ENCODE data around the gene NOVA1. TPM values are rescaled to one million over a fixed set of nuclear protein-coding genes. Genes with fewer than 3 reads are reported as not detected.
"Not testable (repeated sequence)": the region's sequence is repeated elsewhere in the genome, so short reads cannot be mapped to it uniquely, and the experiment has no call there.

Gene NOVA1
- total RNA-seq, 1 experiment from 2014 or later, result not detected

- Histone ChIP-seq H3K27ac (ENCODE audit: low read depth, low read length) (no peak overlapping the region), H3K9ac (ENCODE audit: low read length) (no peak overlapping the region), H3K9me3 (ENCODE audit: control insufficient read depth in 1 of 2, insufficient read depth in 1 of 2, low read depth in 1 of 2, low read length in 2 of 2) (peaks cover 0 to 8% of the 10 kb centered on the region in 2 experiments; a peak in 2 of 4 replicates), H3K4me2 (ENCODE audit: low read length) (no peak overlapping the region), H2AFZ (ENCODE audit: low read depth, low read length, poor library complexity, severe bottlenecking) (no peak overlapping the region), H3K36me3 (ENCODE audit: control insufficient read depth in 1 of 2, insufficient read depth in 2 of 2, low read length in 2 of 2) (no peaks in the 10 kb centered on the region), H3K9me2 (ENCODE audit: insufficient read depth) (no peaks in the 10 kb centered on the region), H3K4me1 (ENCODE audit: control insufficient read depth in 1 of 2, insufficient read depth in 2 of 2, low read length in 2 of 2) (no peaks in the 10 kb centered on the region), H3K27me3 (ENCODE audit: insufficient read depth, low read length) (no peaks in the 10 kb centered on the region), H3K4me3 (replicated peaks in 1 of 2; ENCODE audit: low read depth in 1 of 2, low read length in 2 of 2) (no peak overlapping the region), H3K79me2 (ENCODE audit: insufficient read depth, low read length) (no peaks in the 10 kb centered on the region), H4K20me1 (ENCODE audit: insufficient read depth) (no peaks in the 10 kb centered on the region)
- TF ChIP-seq ZFX (IDR thresholded peaks at IDR 0.05), result no peak
- TF ChIP-seq POLR2AphosphoS5 (IDR thresholded peaks at IDR 0.05; ENCODE audit: low read depth, low read length), result no peak
- TF ChIP-seq YY1 (IDR thresholded peaks at IDR 0.05; ENCODE audit: extremely low read depth, insufficient replicate concordance, low read depth, low read length), result no peak
- POLR2A ChIA-PET, result no interaction called here
- RAD21 ChIA-PET (ENCODE audit: low non-redundant PET in 1 of 2, low total read pairs in 2 of 2, uncharacterized antibody in 2 of 2, unreplicated experiment in 2 of 2), result no interaction called here
- intact Hi-C loops (cut with micrococcal nuclease), result no loop called here
- ATAC-seq, result no peak
- DNase-seq (ENCODE audit: low read depth, low spot score), result no peak
- CTCF ChIA-PET, result no interaction called here
- BruUV-seq (replicated peaks), result no TSS peak
These were observed 38.7 kb upstream of the NOVA1 start for GRCh38 chr14:26636561-26636960.

GRCh38 chr14:26634946-26635345 lies 37.1 kb upstream of the NOVA1 start:
- H3K36me3 ChIP-seq (ENCODE audit: control insufficient read depth in 1 of 2, insufficient read depth in 2 of 2, low read length in 2 of 2); ATAC-seq; DNase-seq (ENCODE audit: low read depth, low spot score); CTCF ChIA-PET; H3K9ac ChIP-seq (ENCODE audit: low read length); H3K4me3 ChIP-seq (replicated peaks in 1 of 2; ENCODE audit: low read depth in 1 of 2, low read length in 2 of 2); H3K79me2 ChIP-seq (ENCODE audit: insufficient read depth, low read length); intact Hi-C loops (cut with micrococcal nuclease); BruUV-seq (replicated peaks); H3K4me2 ChIP-seq (ENCODE audit: low read length); H3K4me1 ChIP-seq (ENCODE audit: control insufficient read depth in 1 of 2, insufficient read depth in 2 of 2, low read length in 2 of 2); H3K27me3 ChIP-seq (ENCODE audit: insufficient read depth, low read length); H4K20me1 ChIP-seq (ENCODE audit: insufficient read depth); RAD21 ChIA-PET (ENCODE audit: low non-redundant PET in 1 of 2, low total read pairs in 2 of 2, uncharacterized antibody in 2 of 2, unreplicated experiment in 2 of 2); H3K9me2 ChIP-seq (ENCODE audit: insufficient read depth); POLR2A ChIA-PET; H2AFZ ChIP-seq (ENCODE audit: low read depth, low read length, poor library complexity, severe bottlenecking); H3K27ac ChIP-seq (ENCODE audit: low read depth, low read length); H3K9me3 ChIP-seq (ENCODE audit: control insufficient read depth in 1 of 2, insufficient read depth in 1 of 2, low read depth in 1 of 2, low read length in 2 of 2): not testable (repeated sequence)

- POLR2A ChIA-PET, result no interaction called here
- no peaks in the 10 kb centered on the region for H4K20me1 ChIP-seq (ENCODE audit: insufficient read depth)
- H3K4me1 ChIP-seq (ENCODE audit: control insufficient read depth in 1 of 2, insufficient read depth in 2 of 2, low read length in 2 of 2), result no peaks in the 10 kb centered on the region
- H3K4me2 ChIP-seq (ENCODE audit: low read length), result no peak overlapping the region
- no peaks in the 10 kb centered on the region for H3K36me3 ChIP-seq (ENCODE audit: control insufficient read depth in 1 of 2, insufficient read depth in 2 of 2, low read length in 2 of 2)
- H3K9me2 ChIP-seq (ENCODE audit: insufficient read depth), result no peaks in the 10 kb centered on the region
- H3K4me3 ChIP-seq (replicated peaks in 1 of 2; ENCODE audit: low read depth in 1 of 2, low read length in 2 of 2), result no peak overlapping the region
- intact Hi-C loops (cut with micrococcal nuclease), result no loop called here
- H3K27ac ChIP-seq (ENCODE audit: low read depth, low read length), result no peak overlapping the region
- RAD21 ChIA-PET (ENCODE audit: low non-redundant PET in 1 of 2, low total read pairs in 2 of 2, uncharacterized antibody in 2 of 2, unreplicated experiment in 2 of 2), result no interaction called here
- H3K9ac ChIP-seq (ENCODE audit: low read length), result no peak overlapping the region
- DNase-seq (ENCODE audit: low read depth, low spot score) (no peak), ATAC-seq (no peak)
- H3K9me3 ChIP-seq (ENCODE audit: control insufficient read depth in 1 of 2, insufficient read depth in 1 of 2, low read depth in 1 of 2, low read length in 2 of 2), result peaks cover 0 to 29% of the 10 kb centered on the region in 2 experiments; a peak in 3 of 4 replicates
- H3K79me2 ChIP-seq (ENCODE audit: insufficient read depth, low read length), result no peaks in the 10 kb centered on the region
- no TSS peak for BruUV-seq (replicated peaks)
- H2AFZ ChIP-seq (ENCODE audit: low read depth, low read length, poor library complexity, severe bottlenecking), result no peak overlapping the region
- no peak for TF ChIP-seq ZNF274 (IDR thresholded peaks at IDR 0.05; ENCODE audit: low read depth, low read length)
- no peak for TF ChIP-seq CEBPB (IDR thresholded peaks at IDR 0.05; ENCODE audit: low read depth)
- TF ChIP-seq, protein P1, sequence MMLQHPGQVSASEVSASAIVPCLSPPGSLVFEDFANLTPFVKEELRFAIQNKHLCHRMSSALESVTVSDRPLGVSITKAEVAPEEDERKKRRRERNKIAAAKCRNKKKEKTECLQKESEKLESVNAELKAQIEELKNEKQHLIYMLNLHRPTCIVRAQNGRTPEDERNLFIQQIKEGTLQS (IDR thresholded peaks at IDR 0.05), result no peak
- TF ChIP-seq ELF1 (IDR thresholded peaks at IDR 0.05; ENCODE audit: borderline replicate concordance, low read depth), result no peak
- no peak for TF ChIP-seq SP1 (IDR thresholded peaks at IDR 0.05; ENCODE audit: low read depth)
- no peak for TF ChIP-seq POLR2AphosphoS5 (IDR thresholded peaks at IDR 0.05; ENCODE audit: low read depth, low read length)
- no peak for TF ChIP-seq ZFX (IDR thresholded peaks at IDR 0.05)
- TF ChIP-seq EZH2 (IDR thresholded peaks at IDR 0.05), result no peak
- no peak for TF ChIP-seq SRF (IDR thresholded peaks at IDR 0.05; ENCODE audit: low read depth)
- TF ChIP-seq, protein P2, sequence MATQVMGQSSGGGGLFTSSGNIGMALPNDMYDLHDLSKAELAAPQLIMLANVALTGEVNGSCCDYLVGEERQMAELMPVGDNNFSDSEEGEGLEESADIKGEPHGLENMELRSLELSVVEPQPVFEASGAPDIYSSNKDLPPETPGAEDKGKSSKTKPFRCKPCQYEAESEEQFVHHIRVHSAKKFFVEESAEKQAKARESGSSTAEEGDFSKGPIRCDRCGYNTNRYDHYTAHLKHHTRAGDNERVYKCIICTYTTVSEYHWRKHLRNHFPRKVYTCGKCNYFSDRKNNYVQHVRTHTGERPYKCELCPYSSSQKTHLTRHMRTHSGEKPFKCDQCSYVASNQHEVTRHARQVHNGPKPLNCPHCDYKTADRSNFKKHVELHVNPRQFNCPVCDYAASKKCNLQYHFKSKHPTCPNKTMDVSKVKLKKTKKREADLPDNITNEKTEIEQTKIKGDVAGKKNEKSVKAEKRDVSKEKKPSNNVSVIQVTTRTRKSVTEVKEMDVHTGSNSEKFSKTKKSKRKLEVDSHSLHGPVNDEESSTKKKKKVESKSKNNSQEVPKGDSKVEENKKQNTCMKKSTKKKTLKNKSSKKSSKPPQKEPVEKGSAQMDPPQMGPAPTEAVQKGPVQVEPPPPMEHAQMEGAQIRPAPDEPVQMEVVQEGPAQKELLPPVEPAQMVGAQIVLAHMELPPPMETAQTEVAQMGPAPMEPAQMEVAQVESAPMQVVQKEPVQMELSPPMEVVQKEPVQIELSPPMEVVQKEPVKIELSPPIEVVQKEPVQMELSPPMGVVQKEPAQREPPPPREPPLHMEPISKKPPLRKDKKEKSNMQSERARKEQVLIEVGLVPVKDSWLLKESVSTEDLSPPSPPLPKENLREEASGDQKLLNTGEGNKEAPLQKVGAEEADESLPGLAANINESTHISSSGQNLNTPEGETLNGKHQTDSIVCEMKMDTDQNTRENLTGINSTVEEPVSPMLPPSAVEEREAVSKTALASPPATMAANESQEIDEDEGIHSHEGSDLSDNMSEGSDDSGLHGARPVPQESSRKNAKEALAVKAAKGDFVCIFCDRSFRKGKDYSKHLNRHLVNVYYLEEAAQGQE (IDR thresholded peaks at IDR 0.05; ENCODE audit: low read depth), result no peak
- no peak for TF ChIP-seq POLR2A (IDR thresholded peaks at IDR 0.05; ENCODE audit: borderline replicate concordance, extremely low read depth, insufficient read depth, insufficient read length)
- no peak for TF ChIP-seq RAD21 (IDR thresholded peaks at IDR 0.05; ENCODE audit: low read depth)
- no peaks in the 10 kb centered on the region for H3K27me3 ChIP-seq (ENCODE audit: insufficient read depth, low read length)
- CTCF ChIA-PET, result no interaction called here
These were observed 28.4 kb upstream of the NOVA1 start for GRCh38 chr14:26626256-26626655.

Data from HCT116 (cell line).